KOPT-K1 (cell line): ENCODE results near the gene RASL10B.

Source experiments
- H3K27ac ChIP-seq: fragments of 200-600 bp; sonication (generic); 2 replicates; pipeline ENCODE4 v1.5.1; 2016; ENCODE audit warnings: antibody characterized with exemption, mild to moderate bottlenecking, low read depth, low read length; ENCODE audit not compliant: poor library complexity, severe bottlenecking
- H3K36me3 ChIP-seq: fragments of 200-600 bp; sonication (generic); 2 replicates; pipeline ENCODE4 v1.5.1; 2017; ENCODE audit warnings: antibody characterized with exemption, mild to moderate bottlenecking, low read length, moderate library complexity; ENCODE audit not compliant: insufficient read depth
- H3K9me3 ChIP-seq: fragments of 200-600 bp; sonication (generic); 2 replicates; pipeline ENCODE4 v1.5.1; 2017; ENCODE audit warnings: antibody characterized with exemption, low read length, mild to moderate bottlenecking; ENCODE audit not compliant: insufficient read depth, poor library complexity, severe bottlenecking

Gene RASL10B

GRCh38 chr17:35778641-35779196, 47.3 kb downstream of the RASL10B start:
- H3K9me3 ChIP-seq = no peaks in the 10 kb centered on the region
- H3K36me3 ChIP-seq = no peaks in the 10 kb centered on the region
- no peak overlapping the region for H3K27ac ChIP-seq

- no peaks in the 10 kb centered on the region for H3K9me3 ChIP-seq
- no peaks in the 10 kb centered on the region for H3K36me3 ChIP-seq
- no peak overlapping the region for H3K27ac ChIP-seq
These were observed 49.5 kb downstream of the RASL10B start for GRCh38 chr17:35780950-35781349.

- H3K36me3 ChIP-seq = no peaks in the 10 kb centered on the region
- H3K9me3 ChIP-seq = no peaks in the 10 kb centered on the region
- no peak overlapping the region for H3K27ac ChIP-seq
These were observed 53.5 kb downstream of the RASL10B start for GRCh38 chr17:35784895-35785294.

DNA sequence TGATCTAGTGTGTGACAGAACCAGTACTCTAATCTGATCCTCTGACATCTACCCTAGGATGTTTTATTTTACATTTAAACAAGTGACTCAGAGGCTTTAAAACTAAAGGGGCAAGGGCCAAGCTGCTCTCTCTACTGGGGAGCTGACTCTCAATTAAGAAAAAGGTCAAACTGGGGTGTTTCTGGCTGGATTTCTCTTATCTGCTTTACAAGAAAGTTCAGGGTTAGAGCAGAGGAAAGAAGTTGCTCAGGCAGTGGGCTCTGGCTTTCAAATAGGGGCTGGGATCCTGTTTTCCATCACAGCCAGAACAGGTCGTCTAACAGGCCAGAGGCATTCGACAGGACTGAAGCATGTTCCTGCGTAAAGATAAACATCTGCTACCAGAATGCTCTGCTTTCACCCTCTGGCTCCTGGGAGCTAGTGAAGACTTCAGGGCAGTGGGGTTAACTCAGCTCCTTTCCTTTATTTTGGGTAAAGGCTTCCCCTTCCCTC, 55.5 kb downstream of the RASL10B start:
- H3K9me3 ChIP-seq = no peaks in the 10 kb centered on the region
- H3K36me3 ChIP-seq = no peaks in the 10 kb centered on the region
- H3K27ac ChIP-seq = no peak overlapping the region

DNA sequence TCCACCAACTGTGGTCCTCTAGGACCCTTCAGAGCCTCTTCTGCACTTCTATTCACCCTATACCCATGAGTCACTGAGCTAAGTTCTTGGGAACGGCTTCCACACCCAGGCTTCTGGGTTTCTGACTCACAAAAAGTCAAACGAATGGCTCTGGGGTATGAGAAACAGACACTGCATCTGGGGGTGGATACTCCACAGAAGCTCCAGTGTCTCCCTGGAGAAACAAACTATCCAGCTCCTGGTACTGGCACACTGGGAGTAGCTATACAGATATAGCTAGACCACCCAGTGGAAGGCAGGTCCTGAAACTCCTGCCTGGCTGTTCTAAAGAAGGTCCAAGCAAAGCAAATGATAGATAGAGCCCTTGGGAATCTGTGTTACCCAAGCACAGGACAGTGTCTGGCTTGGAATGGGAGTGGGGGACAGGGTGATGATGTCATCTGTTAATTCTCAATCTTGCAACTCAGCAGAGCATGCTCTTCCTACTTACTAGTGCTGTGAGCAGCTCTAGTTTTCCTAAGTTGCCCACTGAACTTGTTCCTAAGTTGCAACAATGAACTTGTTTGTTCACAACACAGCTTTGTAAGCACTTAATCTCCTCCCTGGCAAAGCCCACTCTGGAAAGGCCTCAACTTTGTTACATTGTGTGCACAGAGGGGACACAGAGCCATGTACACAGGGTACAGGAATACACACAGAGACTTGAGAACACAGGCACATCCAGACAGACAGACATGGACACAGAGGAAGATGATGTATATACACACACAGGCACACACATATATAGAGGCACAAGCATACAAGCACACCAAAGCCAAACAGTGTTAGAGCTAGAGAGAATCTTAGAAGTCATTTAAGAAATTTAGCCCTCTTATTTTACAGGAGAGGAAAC, 57.3 kb downstream of the RASL10B start:
- H3K27ac ChIP-seq = no peak overlapping the region
- no peaks in the 10 kb centered on the region for H3K36me3 ChIP-seq
- no peaks in the 10 kb centered on the region for H3K9me3 ChIP-seq

DNA sequence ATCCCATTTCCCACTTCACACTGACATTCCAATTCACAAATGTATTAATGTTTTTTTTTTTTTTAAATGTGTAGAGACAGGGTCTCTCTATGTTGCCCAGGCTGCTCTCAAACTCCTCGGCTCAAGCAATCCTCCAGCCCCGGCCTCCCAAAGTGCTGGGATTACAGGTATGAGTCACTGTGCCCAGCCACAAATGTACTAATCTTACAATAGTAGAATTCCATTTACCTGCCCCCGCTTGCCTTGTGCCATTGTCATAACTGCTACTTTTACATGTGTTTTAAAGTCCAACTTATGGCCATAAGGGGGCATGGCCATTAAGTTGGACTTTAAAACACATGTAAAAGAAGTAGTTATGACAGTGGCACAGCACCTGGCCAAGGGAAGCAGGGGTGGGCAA, 59.4 kb downstream of the RASL10B start:
- no peaks in the 10 kb centered on the region for H3K36me3 ChIP-seq
- no peak overlapping the region for H3K27ac ChIP-seq
- no peaks in the 10 kb centered on the region for H3K9me3 ChIP-seq

DNA sequence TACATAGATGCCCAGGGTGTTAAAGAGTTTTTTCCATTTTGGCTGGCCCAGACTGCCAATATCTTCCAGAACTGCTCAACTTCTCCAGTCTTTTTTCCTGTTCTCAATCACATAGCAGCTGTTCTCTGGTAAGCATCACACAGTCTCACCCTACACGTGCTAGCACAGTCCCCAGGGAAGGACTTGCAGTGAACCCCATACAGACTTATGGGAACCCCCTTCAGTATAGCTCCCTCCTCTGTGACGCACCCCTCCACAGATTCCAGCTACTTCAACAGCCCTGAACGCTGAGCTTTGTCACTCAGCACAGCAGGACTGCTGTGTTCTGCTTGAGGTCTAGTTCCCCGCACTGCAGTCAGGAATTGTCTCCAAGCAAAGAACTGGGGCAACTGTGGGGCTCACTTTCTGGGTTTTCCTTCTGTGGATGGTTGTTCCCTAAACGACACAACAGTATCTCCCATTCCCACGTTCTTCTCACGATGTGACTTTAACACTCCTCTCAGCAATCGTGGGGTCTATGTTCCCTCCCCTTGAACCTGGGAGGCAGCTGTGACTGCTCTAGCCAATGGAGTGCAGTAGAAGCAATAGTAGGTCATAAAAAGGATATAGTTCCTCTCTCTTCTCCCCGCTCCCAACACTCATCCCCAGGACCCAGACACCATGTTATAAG, 60.4 kb downstream of the RASL10B start:
- no peak overlapping the region for H3K27ac ChIP-seq
- H3K36me3 ChIP-seq = no peaks in the 10 kb centered on the region
- no peaks in the 10 kb centered on the region for H3K9me3 ChIP-seq
